AG09319 (cell line): ENCODE results near the gene SEPTIN10.

Source experiments
- DNase-seq: peaks from one replicate; pipeline ENCODE4 v3.0.0-alpha.2; 2010; ENCODE audit warnings: low read depth; ENCODE audit errors: extremely low read depth
- TF ChIP-seq, protein P1 (sequence below): IDR thresholded peaks from 2 replicates; pipeline ENCODE4 v1.5.1; 2011; ENCODE audit warnings: low read depth, mild to moderate bottlenecking, inconsistent platforms, low read length, moderate library complexity

The SEPTIN10 gene

DNA sequence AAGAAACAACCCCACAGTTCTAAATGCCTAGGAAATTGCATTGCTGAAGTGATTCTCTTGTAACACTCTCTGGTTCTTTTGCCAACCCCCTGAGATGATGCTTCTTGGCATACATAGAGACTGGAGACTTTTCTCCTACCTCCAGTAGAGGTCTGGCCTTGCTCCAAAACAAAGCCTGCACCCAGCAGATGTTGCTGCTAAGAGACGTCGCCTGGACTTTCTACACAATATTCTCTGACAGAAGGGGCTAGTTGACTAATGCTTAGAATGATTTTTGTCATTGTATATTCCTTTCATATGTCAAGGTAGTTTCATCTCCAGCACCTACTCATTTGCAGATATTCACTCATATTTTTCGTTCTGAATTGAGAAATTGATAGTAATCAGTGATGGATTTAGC is 25.0 kb upstream of the SEPTIN10 start:
- TF ChIP-seq, protein P1, sequence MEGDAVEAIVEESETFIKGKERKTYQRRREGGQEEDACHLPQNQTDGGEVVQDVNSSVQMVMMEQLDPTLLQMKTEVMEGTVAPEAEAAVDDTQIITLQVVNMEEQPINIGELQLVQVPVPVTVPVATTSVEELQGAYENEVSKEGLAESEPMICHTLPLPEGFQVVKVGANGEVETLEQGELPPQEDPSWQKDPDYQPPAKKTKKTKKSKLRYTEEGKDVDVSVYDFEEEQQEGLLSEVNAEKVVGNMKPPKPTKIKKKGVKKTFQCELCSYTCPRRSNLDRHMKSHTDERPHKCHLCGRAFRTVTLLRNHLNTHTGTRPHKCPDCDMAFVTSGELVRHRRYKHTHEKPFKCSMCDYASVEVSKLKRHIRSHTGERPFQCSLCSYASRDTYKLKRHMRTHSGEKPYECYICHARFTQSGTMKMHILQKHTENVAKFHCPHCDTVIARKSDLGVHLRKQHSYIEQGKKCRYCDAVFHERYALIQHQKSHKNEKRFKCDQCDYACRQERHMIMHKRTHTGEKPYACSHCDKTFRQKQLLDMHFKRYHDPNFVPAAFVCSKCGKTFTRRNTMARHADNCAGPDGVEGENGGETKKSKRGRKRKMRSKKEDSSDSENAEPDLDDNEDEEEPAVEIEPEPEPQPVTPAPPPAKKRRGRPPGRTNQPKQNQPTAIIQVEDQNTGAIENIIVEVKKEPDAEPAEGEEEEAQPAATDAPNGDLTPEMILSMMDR: no peak
- DNase-seq: no peak

DNA sequence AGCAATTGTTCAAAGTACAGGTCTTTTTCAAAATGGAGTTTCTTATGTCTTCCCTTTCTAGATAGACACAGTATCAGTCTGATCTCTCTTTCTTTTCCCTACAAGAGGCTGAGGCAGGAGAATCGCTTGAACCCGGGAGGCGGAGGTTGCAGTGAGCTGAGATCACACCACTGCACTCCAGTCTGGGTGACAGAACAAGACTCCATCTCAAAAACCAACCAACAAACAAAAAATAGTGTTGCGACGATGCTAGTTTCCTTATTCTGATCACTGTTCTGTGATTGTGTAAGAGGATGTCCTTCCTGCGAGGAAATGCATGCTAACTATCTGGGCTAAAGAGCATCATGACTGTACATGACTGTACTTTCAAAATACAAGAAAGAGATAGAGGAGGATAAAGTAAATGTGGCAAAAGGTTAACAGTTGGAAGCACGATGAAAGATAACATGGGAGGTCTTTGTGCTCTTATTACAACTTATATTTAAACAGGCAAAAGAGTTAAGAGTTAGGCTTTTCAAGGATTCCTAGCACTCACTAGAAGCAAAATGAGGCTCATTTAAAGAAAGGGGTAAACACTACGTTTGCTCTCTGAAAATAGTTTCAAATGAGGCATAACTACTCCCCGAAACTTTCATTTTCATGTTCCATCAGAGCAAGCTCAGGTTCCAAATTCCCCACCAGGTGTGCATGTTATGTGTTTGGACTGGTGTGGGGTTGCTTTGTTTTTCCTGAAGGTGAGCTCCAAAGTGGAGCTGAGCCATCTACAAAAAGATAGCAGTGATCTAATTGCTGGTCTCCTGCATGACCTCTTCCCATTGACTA is 24.2 kb upstream of the SEPTIN10 start:
- TF ChIP-seq, protein P1: no peak
- DNase-seq: no peak

DNA sequence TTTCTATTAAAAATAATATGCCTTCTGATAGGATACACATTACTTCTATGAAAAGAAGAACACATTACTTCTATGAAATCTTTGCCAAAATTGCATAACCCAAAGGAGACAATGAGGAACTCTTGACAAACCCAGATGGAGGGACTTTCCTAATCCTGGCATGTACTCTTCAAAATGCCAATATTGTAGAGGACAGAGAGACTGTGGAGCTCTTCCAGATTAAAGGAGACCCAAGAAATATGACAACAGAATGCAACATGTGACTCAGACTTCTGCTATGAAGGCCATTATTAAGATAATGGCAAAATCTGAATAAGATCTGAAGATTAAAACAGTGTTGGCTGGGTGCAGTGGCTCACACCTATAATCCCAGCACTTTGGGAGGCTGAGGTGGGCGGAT is 22.6 kb upstream of the SEPTIN10 start:
- TF ChIP-seq, protein P1: no peak
- no peak for DNase-seq

DNA sequence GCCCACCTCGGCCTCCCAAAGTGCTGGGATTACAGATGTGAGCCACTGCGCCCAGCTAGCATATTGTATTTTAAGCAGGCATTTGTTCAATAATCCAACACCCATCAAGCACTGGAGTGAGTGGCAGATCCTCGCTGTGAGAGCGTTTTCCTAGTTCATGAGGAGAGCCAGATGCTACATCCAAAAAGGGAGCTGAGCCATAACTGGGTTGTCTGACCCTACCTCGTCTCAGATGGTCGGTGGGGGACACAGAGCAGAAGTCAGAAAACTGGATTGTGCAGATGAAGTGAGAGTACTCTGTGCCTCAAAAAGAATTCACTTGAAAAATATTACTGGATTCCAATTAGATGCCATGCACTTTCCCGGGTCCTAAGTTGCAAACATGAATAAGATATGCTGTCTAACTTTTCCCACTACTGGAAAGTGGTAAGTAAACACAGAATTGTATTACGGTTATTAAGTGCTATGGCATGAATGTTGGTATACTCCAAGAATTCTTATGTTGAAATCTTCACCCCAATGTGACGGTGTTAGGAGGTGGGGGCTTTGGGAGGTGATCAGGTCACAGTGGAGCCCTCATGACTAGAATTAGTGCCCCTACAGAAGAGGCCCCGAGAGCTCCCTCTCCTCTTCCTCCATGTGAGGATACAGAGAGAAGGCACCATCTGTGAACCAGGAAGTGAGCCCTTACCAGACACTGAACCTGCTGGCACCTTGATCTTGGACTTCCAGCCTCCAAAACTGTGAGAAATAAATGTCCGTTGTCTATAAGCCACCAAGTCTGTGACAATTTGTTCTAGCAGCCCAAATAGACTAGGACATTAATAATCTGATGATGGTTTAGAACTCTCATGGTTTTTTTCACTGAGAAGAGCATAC is 21.9 kb upstream of the SEPTIN10 start:
- DNase-seq: no peak

DNA sequence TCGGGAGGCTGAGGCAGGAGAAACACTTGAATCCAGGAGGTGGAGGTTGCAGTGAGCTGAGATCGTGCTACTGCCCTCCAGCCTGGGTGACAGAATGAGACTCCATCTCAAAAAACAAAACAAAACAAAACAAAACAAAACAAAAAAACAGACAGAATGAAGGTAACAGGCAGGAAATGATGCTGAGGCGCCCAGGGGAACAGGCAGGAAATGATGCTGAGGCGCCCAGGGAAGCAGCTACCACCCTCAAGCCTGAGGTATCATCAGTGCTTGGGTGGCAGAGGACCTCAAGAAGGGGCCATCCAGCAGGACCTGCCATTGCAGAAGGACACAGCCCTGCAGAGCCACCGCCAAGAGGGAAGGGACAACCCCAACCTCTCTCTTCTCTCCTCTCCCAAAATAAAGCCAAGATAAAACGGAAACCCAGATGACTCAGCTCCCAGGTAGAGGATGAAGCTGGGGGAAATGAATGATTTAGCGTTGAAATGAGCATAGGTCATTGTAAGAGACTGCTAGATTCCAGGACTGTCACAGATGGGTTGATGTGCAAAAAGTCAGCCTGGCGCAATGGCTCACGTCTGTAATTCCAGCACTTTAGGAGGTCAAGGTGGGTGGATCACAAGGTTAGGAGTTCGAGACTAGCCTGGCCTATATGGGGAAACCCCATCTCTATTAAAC is 19.7 kb upstream of the SEPTIN10 start:
- no peak for DNase-seq
- TF ChIP-seq, protein P1: no peak

More for the DNA sequence above, 21.9 kb upstream of the SEPTIN10 start:
- TF ChIP-seq, protein P1: no peak

DNA sequence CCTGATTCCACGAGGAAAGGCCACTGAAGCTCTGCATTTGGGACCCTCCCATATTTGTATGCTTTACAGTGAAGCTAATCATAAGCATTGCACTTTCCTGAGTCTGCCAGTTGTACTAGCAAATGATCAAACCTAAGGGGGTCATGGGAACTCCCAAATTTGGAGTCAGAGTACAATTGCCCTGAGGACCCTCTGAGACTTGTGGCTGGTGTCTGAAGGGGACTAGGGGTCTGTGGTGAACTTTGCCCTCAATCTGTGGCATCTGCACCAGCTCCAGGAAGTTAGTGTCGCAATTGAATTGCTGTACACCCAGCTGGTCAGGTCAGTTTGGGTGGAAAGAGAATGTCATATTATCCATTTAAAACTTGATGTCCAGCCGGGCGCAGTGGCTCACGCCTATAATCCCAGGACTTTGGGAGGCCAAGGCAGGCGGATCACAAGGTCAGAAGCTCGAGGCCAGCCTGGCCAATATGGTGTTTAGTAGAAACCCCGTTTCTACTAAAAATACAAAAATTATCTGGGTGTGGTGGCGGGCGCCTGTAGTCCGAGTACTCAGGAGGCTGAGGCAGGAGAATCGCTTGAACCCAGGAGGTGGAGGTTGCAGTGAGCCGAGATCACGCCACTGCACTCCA is 18.5 kb upstream of the SEPTIN10 start:
- TF ChIP-seq, protein P1: no peak

More for the DNA sequence above, 18.5 kb upstream of the SEPTIN10 start:
- DNase-seq: no peak
